ENCODE results near the gene ITGB6. TPM values are rescaled to one million over a fixed set of nuclear protein-coding genes. Genes with fewer than 3 reads are reported as not detected.

ITGB6 gene
- total RNA-seq, 4 donors from 2014 or later, result 4.4 to 13.8 (median 10.0) TPM

DNA sequence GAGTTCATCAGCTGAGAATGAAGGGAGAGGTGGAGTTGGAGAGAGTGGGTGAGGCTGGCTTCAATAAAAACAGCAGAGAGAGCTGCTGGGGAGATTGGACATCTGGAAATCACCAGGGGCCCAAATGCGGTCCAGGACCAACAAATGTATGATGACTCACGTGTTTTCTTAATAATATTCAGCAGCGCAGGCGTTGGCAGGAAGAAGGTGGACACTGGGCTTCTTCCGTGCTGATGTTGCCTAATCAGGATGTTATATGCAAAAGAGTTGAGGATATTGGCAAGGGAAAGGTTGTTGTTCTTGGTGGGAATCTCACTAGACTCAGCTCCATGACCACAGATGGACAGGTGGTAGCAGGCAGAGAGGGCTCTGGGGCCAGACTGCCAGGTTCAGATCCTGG lies 124.9 kb downstream of the ITGB6 start:
- Histone ChIP-seq H3K4me1 (peaks cover 12% of the 10 kb centered on the region), H3K36me3 (no peaks in the 10 kb centered on the region), H3K4me3 (no peak overlapping the region), H3K9me3 (no peaks in the 10 kb centered on the region), H3K27ac (no peak overlapping the region), H3K27me3 (no peaks in the 10 kb centered on the region)
- TF ChIP-seq, protein P1, sequence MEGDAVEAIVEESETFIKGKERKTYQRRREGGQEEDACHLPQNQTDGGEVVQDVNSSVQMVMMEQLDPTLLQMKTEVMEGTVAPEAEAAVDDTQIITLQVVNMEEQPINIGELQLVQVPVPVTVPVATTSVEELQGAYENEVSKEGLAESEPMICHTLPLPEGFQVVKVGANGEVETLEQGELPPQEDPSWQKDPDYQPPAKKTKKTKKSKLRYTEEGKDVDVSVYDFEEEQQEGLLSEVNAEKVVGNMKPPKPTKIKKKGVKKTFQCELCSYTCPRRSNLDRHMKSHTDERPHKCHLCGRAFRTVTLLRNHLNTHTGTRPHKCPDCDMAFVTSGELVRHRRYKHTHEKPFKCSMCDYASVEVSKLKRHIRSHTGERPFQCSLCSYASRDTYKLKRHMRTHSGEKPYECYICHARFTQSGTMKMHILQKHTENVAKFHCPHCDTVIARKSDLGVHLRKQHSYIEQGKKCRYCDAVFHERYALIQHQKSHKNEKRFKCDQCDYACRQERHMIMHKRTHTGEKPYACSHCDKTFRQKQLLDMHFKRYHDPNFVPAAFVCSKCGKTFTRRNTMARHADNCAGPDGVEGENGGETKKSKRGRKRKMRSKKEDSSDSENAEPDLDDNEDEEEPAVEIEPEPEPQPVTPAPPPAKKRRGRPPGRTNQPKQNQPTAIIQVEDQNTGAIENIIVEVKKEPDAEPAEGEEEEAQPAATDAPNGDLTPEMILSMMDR (IDR thresholded peaks at IDR 0.05), result no peak
- TF ChIP-seq POLR2AphosphoS5 (IDR thresholded peaks at IDR 0.05) (peak in 2 of 3 donors; percentile 42 to 46), EP300 (IDR thresholded peaks at IDR 0.05) (no peak), POLR2A (IDR thresholded peaks at IDR 0.05) (no peak)
- peak; percentile 78 to 81 for DNase-seq (ENCODE audit: low spot score in 2 of 2)
- WGBS, result 48% methylated on average over 5 of the region's 5 CpGs

DNA sequence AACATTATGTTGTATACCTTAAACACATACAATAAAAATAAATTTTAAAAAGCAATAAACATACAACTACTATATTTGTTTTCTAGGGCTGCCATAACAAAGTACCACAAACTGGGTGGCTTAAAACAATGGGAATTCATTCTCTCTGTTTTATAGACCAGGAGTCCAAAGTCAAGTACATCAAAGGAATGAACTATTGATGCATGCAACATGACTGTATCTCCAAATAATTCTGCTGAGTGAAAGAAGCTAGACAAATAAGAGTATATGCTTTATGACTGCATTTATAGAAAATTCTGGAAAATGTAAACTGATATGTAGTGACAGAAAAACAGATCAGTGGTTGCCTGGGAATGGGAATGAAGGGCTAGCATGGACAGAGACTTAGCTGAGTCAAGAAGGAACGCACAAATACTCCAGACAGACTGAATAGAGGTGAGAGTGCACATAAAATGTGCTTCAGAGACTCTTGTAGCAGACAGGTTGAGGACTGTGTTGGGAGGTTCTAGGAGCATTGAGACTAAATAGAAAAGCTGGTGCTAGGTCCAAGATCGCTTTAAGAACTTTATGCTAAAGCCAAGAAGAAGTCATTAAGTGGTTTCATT lies 126.7 kb downstream of the ITGB6 start:
- Histone ChIP-seq H3K36me3 (no peaks in the 10 kb centered on the region), H3K9me3 (no peaks in the 10 kb centered on the region), H3K27ac (no peak overlapping the region), H3K4me1 (peaks cover 12% of the 10 kb centered on the region), H3K27me3 (no peaks in the 10 kb centered on the region), H3K4me3 (no peak overlapping the region)
- TF ChIP-seq POLR2A (IDR thresholded peaks at IDR 0.05) (no peak), EP300 (IDR thresholded peaks at IDR 0.05) (no peak), POLR2AphosphoS5 (IDR thresholded peaks at IDR 0.05) (no peak)
- TF ChIP-seq, protein P1 (IDR thresholded peaks at IDR 0.05), result no peak
- no peak for DNase-seq (ENCODE audit: low spot score in 2 of 2)
- 86% methylated on average over 2 of the region's 2 CpGs for WGBS

DNA sequence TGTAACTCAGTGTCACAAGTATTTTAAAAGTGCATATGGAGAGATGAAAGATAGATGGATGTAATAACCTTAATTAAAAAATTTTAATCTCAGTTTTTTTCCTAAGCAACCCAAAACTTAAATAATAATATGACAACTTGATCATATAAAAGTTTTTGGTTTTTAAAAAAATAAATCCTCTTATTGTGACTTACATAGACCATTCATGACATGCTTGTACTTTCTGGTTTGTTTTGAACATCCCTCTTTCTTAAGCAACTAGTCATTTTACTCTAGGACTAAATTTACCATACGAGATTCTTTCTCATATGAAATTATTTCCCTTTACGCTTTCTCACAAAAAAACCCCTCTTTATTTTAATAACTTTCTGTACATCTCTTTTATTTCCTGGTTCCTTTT lies 131.2 kb downstream of the ITGB6 start:
- Histone ChIP-seq H3K27me3 (no peaks in the 10 kb centered on the region), H3K27ac (no peak overlapping the region), H3K4me3 (no peak overlapping the region), H3K4me1 (peaks cover under 1% of the 10 kb centered on the region), H3K36me3 (no peaks in the 10 kb centered on the region), H3K9me3 (no peaks in the 10 kb centered on the region)
- TF ChIP-seq EP300 (IDR thresholded peaks at IDR 0.05) (no peak), POLR2A (IDR thresholded peaks at IDR 0.05) (no peak), POLR2AphosphoS5 (IDR thresholded peaks at IDR 0.05) (no peak)
- TF ChIP-seq, protein P1 (IDR thresholded peaks at IDR 0.05), result no peak
- 94% methylated on average over 2 of the region's 2 CpGs for WGBS
- DNase-seq (ENCODE audit: low spot score in 2 of 2), result no peak

DNA sequence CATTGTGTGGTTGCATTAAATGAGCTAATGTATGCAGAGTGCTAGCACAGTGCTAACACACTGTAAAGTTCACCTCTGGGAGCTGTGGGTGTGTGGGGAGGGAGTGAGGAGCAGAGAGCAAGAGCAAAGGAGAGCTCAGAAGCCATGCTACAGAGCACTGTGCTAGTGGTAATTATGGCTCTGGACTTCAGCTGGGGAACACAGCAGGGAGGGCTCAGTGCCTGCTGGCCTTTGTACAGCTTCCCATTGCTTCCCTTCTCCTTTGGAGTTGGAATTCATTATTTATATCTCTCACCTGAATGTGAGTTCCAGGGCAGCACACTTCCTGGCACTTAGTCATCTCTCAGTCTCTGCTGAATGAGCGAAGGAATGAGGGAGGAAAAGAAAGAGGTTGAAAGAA lies 135.2 kb downstream of the ITGB6 start:
- Histone ChIP-seq H3K4me3 (no peak overlapping the region), H3K27ac (peak overlapping the region; percentile 34), H3K9me3 (no peaks in the 10 kb centered on the region), H3K36me3 (no peaks in the 10 kb centered on the region), H3K4me1 (peaks cover 37% of the 10 kb centered on the region), H3K27me3 (no peaks in the 10 kb centered on the region)
- 100% methylated on average over 1 of the region's 1 CpG for WGBS
- TF ChIP-seq EP300 (IDR thresholded peaks at IDR 0.05) (no peak), POLR2A (IDR thresholded peaks at IDR 0.05) (no peak), POLR2AphosphoS5 (IDR thresholded peaks at IDR 0.05) (no peak)
- TF ChIP-seq, protein P1 (IDR thresholded peaks at IDR 0.05), result no peak
- DNase-seq (ENCODE audit: low spot score in 2 of 2), result no peak

DNA sequence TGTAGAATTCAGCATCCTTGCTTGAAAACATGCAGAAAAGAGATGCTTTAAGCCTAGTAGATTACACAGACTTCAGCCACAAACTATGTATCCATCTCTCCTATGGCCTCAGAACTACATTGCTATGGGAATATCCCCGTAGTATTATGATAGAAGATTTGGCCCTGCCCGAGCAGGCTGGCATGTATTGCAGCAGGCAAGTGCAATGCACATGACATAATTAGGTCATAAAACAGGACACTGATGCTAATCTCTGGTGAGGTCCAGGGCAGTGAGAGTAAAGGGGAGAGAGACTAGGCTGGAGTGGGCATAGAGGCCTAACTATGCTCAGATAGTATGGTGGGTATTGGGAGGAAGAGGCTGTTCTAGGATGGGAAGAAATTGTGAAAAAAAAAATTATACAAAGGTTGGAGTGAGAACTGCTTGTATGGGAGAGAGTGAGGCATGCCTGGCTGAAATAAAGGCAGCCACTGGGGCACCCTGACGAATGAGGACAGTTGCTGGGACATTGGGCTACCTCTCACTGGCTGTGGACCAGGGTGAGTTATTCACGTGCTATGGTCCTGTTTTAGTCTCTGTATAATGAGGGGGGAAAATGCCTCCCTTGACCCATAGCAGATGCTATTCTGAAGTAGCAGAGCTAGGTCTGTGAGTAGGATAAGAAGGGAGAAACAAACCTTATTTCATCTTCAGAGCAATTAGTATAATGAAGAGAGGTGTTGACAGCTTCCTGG lies 136.0 kb downstream of the ITGB6 start:
- Histone ChIP-seq H3K4me3 (no peak overlapping the region), H3K27me3 (no peaks in the 10 kb centered on the region), H3K27ac (peak overlapping the region; percentile 86), H3K4me1 (peaks cover 37% of the 10 kb centered on the region), H3K9me3 (no peaks in the 10 kb centered on the region), H3K36me3 (no peaks in the 10 kb centered on the region)
- no peak for DNase-seq (ENCODE audit: low spot score in 2 of 2)
- 72% methylated on average over 4 of the region's 4 CpGs for WGBS
- TF ChIP-seq EP300 (IDR thresholded peaks at IDR 0.05) (no peak), POLR2A (IDR thresholded peaks at IDR 0.05) (no peak), POLR2AphosphoS5 (IDR thresholded peaks at IDR 0.05) (no peak)
- TF ChIP-seq, protein P1 (IDR thresholded peaks at IDR 0.05), result no peak
